NCI-H2171 (cell line): Measurements from ENCODE around the gene PAX3.
A peak's percentile ranks its signal among the peaks of the same experiment; 100 is the strongest.
"Not testable (repeated sequence)": the region's sequence is repeated elsewhere in the genome, so short reads cannot be mapped to it uniquely, and the experiment has no call there.

ENCODE experiments used
- DNase-seq: peaks from one replicate; lab custom pipeline; 2025; lab: John Stamatoyannopoulos, UW

Gene PAX3

DNA sequence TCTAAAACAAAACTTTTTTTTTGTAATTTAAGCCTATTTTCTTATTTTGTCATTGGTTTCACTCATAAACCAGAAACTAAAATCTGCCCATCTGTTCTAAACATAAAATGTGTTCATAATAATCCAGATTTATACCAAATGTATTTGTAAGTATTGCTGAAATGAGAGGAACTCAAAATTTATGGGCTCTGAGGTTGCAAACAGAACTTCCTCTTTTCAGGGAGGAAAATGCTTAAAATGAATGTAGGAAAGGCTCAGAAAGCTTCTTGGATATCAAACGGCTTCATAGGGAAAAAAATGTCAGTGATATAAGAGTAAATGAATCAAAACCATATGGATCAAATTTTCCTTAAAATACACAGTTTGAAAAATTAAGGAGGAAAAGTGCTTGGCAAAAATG is 83.9 kb downstream of the PAX3 start:
- DNase-seq = no peak

DNA sequence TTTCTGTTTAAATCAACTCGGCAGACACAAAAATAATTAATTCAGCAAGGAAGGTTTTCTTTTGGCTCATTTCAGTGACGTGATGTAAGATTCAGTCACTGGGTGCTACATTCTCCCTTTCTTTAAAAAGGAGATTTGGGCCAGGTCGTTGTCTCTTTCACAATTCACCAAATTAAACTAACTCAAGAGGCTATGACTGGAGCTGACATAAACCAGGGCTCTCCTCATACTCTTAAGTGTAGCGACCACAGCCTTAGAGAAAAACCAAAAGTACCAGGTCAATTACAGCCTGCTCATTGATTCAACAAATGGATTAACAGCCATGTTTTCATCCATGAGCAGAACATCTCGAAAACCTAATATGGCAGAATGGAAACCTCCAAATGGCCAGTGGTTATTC is 85.7 kb downstream of the PAX3 start:
- DNase-seq = no peak

DNA sequence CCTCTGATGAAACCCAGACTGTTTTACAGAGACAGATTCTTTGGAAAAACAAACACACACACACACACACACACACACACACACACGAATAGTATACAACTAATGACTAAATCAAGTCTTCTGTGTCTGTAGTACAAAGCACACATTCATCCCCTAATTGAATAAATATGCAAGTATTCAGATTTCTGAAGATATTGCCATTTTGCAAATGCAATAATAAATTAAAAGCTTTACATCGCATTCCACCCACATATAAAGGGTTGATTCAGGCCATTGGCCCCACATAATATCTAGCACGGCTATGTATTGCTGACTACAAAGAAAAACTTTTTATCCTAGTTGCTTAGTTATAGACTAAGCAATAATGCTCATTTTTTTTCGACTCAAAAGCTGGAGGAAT is 86.2 kb downstream of the PAX3 start:
- DNase-seq = no peak

DNA sequence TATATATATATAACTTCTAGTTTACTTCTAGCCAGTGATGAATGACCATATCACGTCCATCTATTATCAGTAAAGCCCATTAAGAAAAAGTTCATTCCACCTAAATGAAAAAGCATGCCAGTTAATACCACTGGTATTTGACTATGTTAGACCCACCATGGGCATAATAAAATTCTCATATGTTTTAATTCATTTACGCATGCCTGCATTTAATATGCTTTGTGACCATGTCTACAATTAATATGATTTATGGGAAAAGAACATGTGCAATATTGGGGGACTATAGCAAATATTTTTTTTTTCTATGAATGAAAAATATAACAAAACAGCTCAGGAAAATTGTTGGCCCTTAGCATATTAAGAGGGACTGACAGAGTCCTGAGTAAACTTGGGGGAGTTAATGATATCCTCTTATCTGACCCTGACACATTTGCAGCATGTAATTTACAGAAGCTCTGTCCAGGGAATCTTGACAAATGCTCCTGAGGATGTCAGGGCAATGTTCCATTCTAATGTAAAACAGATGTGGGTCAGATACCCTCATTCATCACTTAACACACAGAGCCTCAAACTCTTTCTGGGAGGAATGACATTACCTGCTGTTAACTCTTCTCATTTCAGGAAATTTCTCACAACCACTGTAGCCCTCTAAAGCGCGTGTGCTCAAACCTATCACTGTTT is 90.6 kb downstream of the PAX3 start:
- DNase-seq = no peak

DNA sequence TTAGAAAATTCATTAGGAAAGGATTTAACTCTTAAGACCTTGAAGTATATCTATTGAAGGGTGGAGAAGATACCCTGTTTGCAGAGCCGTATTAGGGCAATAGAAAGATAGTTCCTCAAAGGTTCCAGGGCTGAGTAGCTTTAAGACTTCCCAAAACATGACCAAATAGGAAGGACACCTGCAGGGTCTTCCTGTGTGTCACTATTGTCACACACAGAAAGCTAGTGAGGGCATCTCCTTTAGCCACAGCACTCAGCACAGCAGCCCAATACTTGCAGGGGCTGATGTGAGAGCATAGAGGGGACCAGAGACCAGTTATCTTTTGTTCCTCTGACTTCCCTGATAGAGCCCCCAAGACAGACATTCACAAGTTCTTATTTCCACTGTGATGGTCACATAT is 93.7 kb downstream of the PAX3 start:
- DNase-seq = no peak

DNA sequence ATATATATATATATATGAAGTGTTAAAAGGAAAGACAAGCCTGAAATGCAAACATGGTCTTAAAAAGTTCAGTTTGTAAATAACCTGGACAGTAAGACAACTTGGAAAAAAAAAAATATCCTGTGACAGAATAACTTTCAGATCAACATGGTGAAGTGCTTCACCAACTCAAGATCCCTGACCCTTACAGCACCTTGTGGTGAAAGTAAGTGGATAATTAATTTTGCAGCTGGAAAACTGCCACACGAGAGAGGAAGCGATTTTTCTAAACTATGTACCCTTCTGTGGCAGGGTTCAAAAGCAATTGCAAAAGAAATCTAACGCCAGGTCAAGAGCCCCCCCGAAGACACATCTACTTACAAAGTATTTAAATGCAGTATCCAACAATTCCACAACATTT is 95.8 kb downstream of the PAX3 start:
- DNase-seq = no peak

DNA sequence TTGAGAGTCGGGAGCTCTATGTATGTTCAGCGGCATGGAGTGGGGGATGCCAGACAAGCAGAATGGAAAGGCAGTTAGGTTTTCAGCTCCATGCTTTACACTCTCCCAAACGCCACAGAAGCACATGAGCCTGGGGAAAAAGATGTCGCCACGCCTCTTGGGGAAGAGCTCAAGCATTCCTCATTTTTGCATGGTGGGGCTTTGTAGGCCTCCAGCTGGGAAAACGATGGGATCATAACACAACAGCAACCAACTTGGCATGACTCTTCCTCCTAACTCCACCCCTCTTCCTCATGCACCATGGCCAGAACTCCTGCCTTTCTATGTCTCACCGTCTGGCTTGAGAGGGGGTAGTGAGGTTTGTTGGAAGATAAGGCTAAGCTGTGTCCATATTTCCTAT is 102.6 kb downstream of the PAX3 start:
- no peak for DNase-seq

DNA sequence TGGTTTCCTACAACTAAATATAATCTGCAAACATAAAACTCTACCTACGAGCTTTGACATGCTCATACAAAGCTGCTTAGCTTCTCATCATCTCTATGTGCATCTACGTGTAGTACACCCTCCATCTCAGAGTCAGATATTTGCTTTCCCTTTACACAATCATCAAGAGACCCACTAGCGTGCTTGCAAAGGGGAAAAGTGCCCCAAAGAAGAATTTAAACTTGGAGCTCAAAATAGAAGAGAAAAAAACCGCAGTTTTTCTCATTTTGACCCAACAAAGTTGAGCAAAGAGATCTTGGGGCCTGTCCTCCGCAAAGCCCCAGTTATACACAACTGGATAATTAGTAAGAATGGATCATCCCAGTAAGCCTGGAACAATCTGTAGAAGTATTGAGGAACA is 104.1 kb downstream of the PAX3 start:
- no peak for DNase-seq

DNA sequence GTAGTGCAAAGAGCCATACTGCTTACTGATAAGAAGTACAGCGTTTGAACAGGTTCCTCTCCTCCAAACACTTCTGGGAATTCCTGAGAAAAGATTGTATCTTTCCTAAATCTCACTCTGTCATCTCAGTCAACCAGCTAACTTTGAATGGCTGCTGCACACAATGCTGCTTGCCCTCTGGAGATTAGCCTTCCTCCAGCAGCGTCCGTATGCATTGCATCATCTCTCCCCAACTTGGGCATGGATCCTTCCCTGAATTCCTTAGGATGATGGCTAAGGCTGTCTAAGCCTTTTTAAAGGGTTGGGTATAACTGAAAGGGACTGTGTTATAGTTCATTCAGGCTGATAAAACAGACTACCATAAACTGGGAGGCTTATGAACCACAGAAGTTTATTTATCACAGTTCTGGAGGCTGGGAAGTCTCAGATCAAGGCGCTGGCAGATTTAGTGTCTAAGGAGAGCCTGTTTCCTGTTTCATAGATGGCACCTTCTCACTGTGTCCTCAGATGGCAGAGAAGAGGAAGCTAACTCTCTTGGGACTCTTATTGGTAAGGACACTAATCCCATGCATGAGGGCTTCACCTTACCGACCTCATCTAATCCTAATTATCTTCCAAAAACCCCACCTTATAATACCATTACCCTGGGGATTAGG is 105.3 kb downstream of the PAX3 start:
- DNase-seq = no peak

DNA sequence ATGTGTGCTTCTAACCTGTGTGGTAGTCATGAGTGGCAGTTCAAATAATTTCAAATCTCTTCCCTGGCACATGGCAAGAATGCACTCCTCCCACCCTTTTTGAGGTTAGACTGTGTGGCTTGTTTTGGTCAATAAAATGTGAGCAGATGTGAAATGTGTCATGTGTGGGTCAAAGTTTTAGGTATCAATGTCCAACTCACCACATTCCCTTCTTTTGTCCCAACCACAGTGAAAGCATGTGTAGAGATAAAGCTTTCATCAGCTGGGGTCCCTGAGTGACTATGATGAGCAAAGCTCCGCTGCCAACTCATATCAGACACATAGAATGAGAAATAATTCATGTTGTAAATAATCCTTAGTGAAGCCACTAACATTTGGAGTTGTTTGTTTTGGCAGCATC is 118.2 kb downstream of the PAX3 start:
- DNase-seq = no peak

DNA sequence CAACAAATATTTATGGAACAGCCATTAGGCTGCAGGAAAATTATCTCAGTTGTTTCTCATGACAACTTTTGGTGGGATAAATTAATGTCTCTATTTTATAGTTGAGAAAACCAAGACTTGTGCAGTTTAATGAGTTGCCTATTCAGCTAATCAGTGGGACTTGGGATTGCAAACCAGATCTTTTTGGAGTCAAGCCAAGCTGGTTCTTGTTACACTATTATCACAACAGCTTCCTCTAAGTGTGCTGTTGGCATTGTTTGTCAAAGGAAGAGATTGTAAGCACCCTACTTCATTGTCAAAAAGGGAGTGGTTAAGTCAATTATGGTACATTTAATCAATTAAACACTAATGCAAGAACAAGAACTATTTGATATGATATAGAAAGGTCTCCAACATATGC is 119.2 kb downstream of the PAX3 start:
- peak; percentile 38 for DNase-seq

DNA sequence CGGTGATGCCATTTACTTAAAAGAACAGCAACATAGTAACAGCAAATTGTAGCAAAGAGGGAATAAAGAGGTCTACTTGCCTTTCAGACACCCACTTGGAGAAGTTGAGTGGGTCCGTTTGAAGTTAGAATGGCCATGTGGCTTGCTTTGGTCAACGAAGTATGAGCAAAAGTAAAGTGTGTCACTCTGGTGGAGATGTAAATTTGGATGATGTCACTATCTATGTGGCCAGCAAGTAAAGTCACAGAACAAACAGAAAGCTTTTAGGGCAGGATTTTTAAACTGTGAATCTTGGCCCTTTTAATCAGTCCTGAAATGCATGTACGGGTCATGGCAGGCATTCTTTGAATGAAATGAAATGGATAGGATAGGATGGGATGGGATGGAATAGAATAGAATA is 120.3 kb downstream of the PAX3 start:
- DNase-seq = no peak

DNA sequence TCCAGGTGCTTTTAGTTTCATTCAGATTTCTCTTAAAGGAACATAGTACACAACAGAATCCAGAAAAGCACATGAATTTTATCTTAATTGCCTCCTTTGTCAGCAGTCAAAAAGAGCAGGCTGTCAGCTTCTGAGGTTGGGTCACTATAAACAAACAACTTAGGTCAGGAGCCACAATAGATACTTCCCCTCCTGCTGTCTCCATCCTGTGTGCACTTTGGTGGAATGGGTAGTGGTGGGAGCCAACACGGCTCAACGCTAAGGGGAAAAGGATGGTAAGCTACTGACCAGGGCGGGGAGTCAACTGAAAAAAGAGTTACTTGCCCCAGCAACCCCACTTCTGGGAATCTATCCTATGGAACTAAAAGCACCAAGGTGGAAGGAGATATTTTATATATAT is 121.9 kb downstream of the PAX3 start:
- no peak for DNase-seq

DNA sequence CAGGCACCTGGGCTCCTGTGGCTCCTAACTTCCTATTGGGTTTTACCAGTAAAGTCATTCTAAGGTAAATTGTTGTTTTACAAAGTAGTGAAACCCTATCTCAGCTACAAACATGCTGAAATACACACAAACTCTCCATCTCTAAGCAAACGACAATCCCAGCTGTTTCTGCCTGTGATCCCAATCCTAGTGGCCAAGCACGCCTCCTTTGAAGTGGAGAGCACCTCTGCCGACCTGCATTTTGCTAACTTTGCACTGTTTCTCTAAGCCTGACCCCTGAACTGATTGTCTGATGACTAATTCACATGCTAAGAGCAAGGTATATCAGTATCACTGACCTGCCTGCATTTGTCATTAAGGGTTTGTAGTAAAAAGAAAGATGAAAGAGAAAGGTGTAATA is 124.3 kb downstream of the PAX3 start:
- DNase-seq = no peak

DNA sequence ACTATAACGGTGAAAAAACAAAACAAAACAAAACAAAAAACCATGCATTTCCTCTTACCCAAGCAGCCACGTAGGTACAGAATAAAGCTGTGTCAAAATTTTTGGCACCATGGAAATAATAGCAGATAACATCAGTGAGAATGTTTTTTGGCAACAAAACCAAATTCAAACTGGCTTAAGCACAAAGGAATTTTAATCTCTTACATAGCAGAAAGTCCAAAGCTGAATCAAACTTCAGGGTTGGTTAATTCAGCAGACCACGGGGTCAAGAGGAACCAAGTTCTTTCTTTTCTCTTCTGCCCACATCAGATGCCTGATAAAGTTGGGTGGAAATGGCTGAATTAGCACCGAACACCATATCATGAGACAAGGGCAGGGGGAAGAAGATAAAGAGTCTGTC is 129.5 kb downstream of the PAX3 start:
- DNase-seq = no peak

DNA sequence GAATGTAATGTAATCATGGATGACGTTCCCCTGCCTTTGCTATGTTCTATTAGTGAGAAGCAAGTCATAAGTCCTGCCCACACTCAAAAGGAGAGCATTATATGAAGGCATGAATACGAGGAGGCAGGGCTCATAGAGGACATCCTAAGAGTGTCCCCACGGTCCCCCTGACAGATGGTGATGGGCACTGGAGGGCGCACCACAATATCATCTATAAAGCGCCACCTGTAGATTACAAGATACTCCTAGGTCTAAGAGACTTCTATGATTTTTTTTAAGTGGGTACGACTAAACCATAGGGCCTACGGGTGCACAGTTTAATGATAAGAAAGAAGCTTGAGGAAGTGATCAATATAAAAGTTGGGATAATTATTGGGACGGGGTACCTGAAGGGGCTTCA is 131.0 kb downstream of the PAX3 start:
- DNase-seq = no peak

DNA sequence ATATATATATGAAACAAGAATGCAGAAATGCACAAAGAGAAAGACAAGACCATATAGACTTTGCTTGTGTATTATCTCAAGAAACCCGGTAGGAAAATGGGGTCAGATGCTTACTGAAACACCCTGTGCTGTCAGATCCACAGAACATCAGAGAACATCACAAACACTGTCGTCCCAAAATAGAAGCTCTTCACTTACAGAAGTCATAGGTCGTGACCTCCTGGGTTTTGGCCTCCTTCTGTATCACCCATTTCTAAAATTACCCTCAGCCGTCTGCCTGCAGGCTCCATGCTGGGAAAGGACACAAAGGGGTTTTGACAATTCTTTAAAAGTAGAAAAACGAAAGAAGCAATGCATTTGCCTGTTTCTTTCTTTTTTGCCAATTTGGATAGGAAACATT is 137.9 kb downstream of the PAX3 start:
- DNase-seq = no peak

DNA sequence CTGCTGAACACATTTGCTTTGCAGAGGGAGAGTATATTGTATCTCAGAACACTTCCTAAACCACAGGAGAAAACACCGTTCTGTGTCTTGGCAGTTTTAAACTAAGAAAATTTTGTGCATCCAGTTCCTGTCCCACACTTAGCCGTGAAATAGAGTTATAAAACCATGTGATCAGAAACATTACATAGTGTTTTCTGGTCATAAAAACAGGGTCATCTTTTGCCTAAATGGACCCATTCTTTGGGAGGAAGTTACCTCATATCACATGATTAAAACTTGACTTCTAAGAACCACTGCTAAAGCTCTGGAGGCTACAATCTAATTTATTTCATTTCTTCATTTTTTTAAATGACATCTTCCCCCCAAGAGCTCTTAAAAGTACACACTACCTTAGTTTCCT is 138.7 kb downstream of the PAX3 start:
- no peak for DNase-seq

DNA sequence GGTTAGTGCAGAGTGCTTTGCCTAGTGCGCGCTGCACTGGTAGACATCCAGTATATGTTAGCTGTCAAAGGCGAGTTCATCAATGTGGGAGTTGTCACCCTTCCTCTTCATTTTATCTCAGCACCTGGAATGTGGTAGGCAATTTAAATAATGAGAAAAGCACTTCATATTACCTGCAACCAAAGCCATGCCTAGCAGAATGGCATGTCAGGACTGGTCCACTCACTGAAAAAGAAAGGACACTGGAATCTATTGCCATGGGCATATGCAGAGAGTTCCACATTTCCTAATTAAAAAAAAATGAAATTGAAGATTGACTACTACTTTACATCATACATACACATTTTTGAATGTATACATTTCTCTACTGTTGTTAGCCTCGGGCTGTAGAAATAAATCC is 139.6 kb downstream of the PAX3 start:
- DNase-seq = no peak

DNA sequence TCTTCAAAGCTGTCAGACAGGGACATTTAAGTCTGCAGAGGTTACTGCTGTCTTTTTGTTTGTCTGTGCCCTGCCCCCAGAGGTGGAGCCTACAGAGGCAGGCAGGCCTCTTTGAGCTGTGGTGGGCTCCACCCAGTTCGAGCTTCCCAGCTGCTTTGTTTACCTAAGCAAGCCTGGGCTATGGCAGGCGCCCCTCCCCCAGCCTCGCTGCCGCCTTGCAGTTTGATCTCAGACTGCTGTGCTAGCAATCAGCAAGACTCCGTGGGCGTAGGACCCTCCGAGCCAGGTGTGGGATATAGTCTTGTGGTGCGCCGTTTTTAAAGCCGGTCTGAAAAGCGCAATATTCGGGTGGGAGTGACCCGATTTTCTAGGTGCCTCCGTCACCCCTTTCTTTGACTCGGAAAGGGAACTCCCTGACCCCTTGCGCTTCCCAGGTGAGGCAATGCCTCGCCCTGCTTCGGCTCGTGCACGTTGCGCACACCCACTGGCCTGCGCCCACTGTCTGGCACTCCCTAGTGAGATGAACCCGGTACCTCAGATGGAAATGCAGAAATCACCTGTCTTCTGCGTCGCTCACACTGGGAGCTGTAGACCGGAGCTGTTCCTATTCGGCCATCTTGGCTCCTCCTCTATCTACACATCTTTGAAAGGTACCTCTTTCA is 143.7 kb downstream of the PAX3 start:
- not testable (repeated sequence) for DNase-seq
